OCI-LY7 (cell line): ENCODE results near the gene PARN. TPM values are rescaled to one million over a fixed set of nuclear protein-coding genes. Genes with fewer than 3 reads are reported as not detected.

Source experiments
- BruUV-seq: library from RNA; stranded (reverse); fragments of 400-500 nt; replicated peaks from 2 replicates; lab custom pipeline; 2021; lab: Mats Ljungman, UMichigan
- CTCF ChIA-PET: fragments of 300-600 bp; sonication (Branson Sonifier 250); formaldehyde crosslinking; loops from one replicate; lab custom pipeline; 2022; ENCODE audit warnings: antibody characterized with exemption; ENCODE audit not compliant: unreplicated experiment; lab: Charles Lee
- POLR2A ChIA-PET: fragments of 300-600 bp; sonication (Branson Sonifier 250); formaldehyde crosslinking; loops from one replicate; lab custom pipeline; 2022; ENCODE audit warnings: antibody characterized with exemption; lab: Charles Lee
- DNase-seq: peaks from one replicate; pipeline ENCODE4 v3.0.0-alpha.2; 2015; ENCODE audit warnings: low spot score
- H2AFZ ChIP-seq: fragments of 200-600 bp; sonication (generic), shearing (Covaris generic); 2 replicates; pipeline ENCODE4 v1.6.1; 2014; ENCODE audit warnings: mild to moderate bottlenecking, antibody characterized with exemption, low read length, moderate library complexity
- H3K27ac ChIP-seq: fragments of 200-600 bp; sonication (generic); 2 replicates; pipeline ENCODE4 v1.5.1; 2014; ENCODE audit warnings: mixed run types, low read depth, mild to moderate bottlenecking, moderate library complexity, low read length, inconsistent platforms; ENCODE audit not compliant: poor library complexity, severe bottlenecking
- H3K36me3 ChIP-seq: fragments of 200-600 bp; sonication (generic); 2 replicates; pipeline ENCODE4 v1.6.1; 2014; ENCODE audit warnings: mild to moderate bottlenecking, antibody characterized with exemption, low read length, moderate library complexity, mixed read lengths; ENCODE audit not compliant: insufficient read depth
- H3K4me1 ChIP-seq: fragments of 200-600 bp; sonication (generic); 2 replicates; pipeline ENCODE4 v1.5.1; 2014; ENCODE audit warnings: mild to moderate bottlenecking, low read length; ENCODE audit not compliant: insufficient read depth, poor library complexity, severe bottlenecking
- H3K4me2 ChIP-seq: fragments of 200-600 bp; sonication (generic); 2 replicates; pipeline ENCODE4 v1.6.1; 2014; ENCODE audit warnings: mild to moderate bottlenecking, low read length
- H3K4me3 ChIP-seq: fragments of 200-600 bp; sonication (generic); 2 replicates; pipeline ENCODE4 v1.5.1; 2014; ENCODE audit warnings: mild to moderate bottlenecking, low read depth, low read length; ENCODE audit not compliant: poor library complexity, severe bottlenecking
- H3K79me2 ChIP-seq: fragments of 200-600 bp; sonication (generic); 2 replicates; pipeline ENCODE4 v1.6.1; 2016; ENCODE audit warnings: low read depth, mild to moderate bottlenecking, low read length, moderate library complexity, mixed read lengths; ENCODE audit not compliant: insufficient read depth
- H3K9me2 ChIP-seq: fragments of 200-600 bp; sonication (generic); 2 replicates; pipeline ENCODE4 v1.6.1; 2016; ENCODE audit warnings: mild to moderate bottlenecking, low read length, mixed read lengths; ENCODE audit not compliant: insufficient read depth
- H3K9me3 ChIP-seq: fragments of 200-600 bp; sonication (generic); 2 replicates; pipeline ENCODE4 v1.6.1; 2014; ENCODE audit warnings: mild to moderate bottlenecking, mixed run types, low read length, mixed read lengths
- H4K20me1 ChIP-seq: fragments of 200-600 bp; sonication (generic); 2 replicates; pipeline ENCODE4 v1.6.1; 2014; ENCODE audit warnings: mild to moderate bottlenecking, antibody characterized with exemption, low read length, moderate library complexity, mixed read lengths; ENCODE audit not compliant: insufficient read depth
- EZH2phosphoT487 ChIP-seq: fragments of 200-600 bp; sonication (generic); IDR thresholded peaks from 2 replicates; pipeline ENCODE4 v1.6.1; 2018; ENCODE audit warnings: low read depth, borderline replicate concordance, mild to moderate bottlenecking, mixed run types, antibody characterized with exemption, low read length, moderate library complexity, mixed read lengths
- intact Hi-C: fragments of 100-400 bp; cut with micrococcal nuclease; formaldehyde crosslinking; loops from one replicate; pipeline ENCODE4 v1.10.0; 2022; ENCODE audit not compliant: unreplicated experiment
- total RNA-seq, 2 experiments: library from RNA; depleted of rRNA in 1 of 2; stranded (reverse); fragments of >200 nt in 1 of 2; shearing (Covaris generic) in 1 of 2; gene quantifications; 2 replicates each; pipeline ENCODE4 v1.2.3, GENCODE V29; 2014 to 2022
- TF ChIP-seq, protein P1 (sequence below): fragments of 200-600 bp; sonication (generic); conservative IDR thresholded peaks from 2 replicates; pipeline ENCODE4 v1.5.1; 2014; ENCODE audit warnings: mild to moderate bottlenecking, antibody characterized with exemption, low read length, moderate library complexity, mixed read lengths

Gene PARN
- total RNA-seq, 2 experiments from 2014 or later: 40.1 to 76.5 TPM

DNA sequence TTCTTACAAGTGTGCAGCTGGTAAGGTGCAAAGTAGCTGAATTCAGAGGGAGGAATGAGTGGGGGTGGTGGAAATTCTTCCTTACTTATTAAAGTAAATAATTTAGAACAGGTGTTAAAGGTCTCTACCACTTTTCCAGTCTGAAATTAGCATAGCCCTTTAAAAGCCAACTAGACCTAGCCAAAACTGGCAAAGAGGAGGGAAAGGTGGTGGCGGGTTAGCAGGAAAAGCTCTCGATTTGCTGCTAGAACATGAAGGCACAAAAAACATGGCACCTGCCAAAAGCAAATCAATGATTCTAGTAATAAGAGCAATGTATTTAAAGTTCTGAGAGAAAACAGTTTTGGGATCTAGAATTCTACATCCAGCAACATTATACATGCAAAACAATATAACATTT, 157.7 kb downstream of the PARN start:
- no peaks in the 10 kb centered on the region for H4K20me1 ChIP-seq
- no peak overlapping the region for H3K4me2 ChIP-seq
- H3K27ac ChIP-seq: no peak overlapping the region
- H2AFZ ChIP-seq: no peak overlapping the region
- TF ChIP-seq, protein P1, sequence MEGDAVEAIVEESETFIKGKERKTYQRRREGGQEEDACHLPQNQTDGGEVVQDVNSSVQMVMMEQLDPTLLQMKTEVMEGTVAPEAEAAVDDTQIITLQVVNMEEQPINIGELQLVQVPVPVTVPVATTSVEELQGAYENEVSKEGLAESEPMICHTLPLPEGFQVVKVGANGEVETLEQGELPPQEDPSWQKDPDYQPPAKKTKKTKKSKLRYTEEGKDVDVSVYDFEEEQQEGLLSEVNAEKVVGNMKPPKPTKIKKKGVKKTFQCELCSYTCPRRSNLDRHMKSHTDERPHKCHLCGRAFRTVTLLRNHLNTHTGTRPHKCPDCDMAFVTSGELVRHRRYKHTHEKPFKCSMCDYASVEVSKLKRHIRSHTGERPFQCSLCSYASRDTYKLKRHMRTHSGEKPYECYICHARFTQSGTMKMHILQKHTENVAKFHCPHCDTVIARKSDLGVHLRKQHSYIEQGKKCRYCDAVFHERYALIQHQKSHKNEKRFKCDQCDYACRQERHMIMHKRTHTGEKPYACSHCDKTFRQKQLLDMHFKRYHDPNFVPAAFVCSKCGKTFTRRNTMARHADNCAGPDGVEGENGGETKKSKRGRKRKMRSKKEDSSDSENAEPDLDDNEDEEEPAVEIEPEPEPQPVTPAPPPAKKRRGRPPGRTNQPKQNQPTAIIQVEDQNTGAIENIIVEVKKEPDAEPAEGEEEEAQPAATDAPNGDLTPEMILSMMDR: no peak
- no peak for TF ChIP-seq EZH2phosphoT487
- peaks cover 25% of the 10 kb centered on the region for H3K36me3 ChIP-seq
- no peaks in the 10 kb centered on the region for H3K9me3 ChIP-seq
- BruUV-seq: no TSS peak
- no peak overlapping the region for H3K4me3 ChIP-seq
- ChIA-PET POLR2A (interaction anchor here (1.0 kb wide), 1 partner anchor 34 kb away, joined by 9 read pairs; no protein-coding TSS in a partner anchor), CTCF (no interaction called here)
- intact Hi-C loops: no loop called here
- no peaks in the 10 kb centered on the region for H3K79me2 ChIP-seq
- DNase-seq: no peak
- H3K4me1 ChIP-seq: peaks cover 5% of the 10 kb centered on the region
- no peaks in the 10 kb centered on the region for H3K9me2 ChIP-seq

DNA sequence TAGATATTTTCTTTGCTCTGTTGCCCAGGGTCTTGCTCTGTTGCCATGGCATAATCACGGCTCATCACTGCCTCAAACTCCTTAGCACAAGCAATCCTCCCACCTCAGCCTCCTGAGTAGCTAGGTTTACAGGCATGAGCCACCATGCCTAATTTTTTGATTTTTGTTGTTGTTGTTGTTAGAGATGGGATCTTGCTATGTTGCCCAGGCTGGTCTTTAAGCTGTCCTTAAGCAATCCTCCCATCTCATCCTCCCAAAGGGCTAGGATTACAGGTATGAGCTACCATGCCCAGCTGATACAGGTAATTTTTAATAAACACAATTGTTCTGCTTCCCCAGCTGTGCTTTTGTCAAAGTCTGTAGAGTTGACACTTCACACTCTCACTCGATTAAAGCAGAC, 159.3 kb downstream of the PARN start:
- no TSS peak for BruUV-seq
- Histone ChIP-seq H2AFZ (no peak overlapping the region), H4K20me1 (no peaks in the 10 kb centered on the region), H3K9me2 (no peaks in the 10 kb centered on the region), H3K79me2 (no peaks in the 10 kb centered on the region), H3K4me1 (peaks cover 5% of the 10 kb centered on the region), H3K36me3 (peaks cover 28% of the 10 kb centered on the region), H3K9me3 (no peaks in the 10 kb centered on the region), H3K27ac (no peak overlapping the region), H3K4me2 (no peak overlapping the region), H3K4me3 (no peak overlapping the region)
- TF ChIP-seq, protein P1: no peak
- TF ChIP-seq EZH2phosphoT487: no peak
- ChIA-PET POLR2A (interaction anchor here (0.6 kb wide), 1 partner anchor 60 kb away, joined by 3 read pairs; no protein-coding TSS in a partner anchor), CTCF (no interaction called here)
- DNase-seq: no peak
- intact Hi-C loops: no loop called here

DNA sequence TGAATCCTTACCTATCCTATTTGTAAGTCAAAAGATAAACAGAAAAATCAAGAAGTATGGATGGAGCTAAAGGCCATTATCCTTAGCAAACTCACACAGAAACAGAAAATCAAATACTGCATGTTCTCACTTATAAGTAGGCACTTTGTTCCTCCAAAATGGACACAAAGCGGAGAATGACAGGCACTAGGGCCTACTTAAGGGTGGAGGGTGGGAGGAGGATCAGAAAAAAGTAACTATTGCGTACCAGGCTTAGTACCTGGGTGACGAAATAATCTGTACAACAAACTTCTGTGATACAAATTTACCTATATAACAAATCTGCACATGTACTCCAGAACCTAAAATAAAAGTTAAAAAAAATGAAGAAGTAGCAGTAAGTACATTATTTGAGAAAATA, 164.3 kb downstream of the PARN start:
- Histone ChIP-seq H3K4me1 (no peaks in the 10 kb centered on the region), H3K36me3 (peaks cover 57% of the 10 kb centered on the region), H3K9me3 (peaks cover 17% of the 10 kb centered on the region; the same call in 1 of the 2 replicates), H3K4me2 (no peak overlapping the region), H3K27ac (no peak overlapping the region), H3K4me3 (no peak overlapping the region), H2AFZ (no peak overlapping the region), H3K9me2 (no peaks in the 10 kb centered on the region), H3K79me2 (no peaks in the 10 kb centered on the region), H4K20me1 (no peaks in the 10 kb centered on the region)
- DNase-seq: no peak
- ChIA-PET CTCF (no interaction called here), POLR2A (interaction anchor here (0.7 kb wide), 1 partner anchor 84 kb away, joined by 3 read pairs; no protein-coding TSS in a partner anchor)
- no TSS peak for BruUV-seq
- intact Hi-C loops: no loop called here
- no peak for TF ChIP-seq EZH2phosphoT487
- TF ChIP-seq, protein P1: no peak
